ENCODE measurements around the gene HELZ.
"Not testable (repeated sequence)": the region's sequence is repeated elsewhere in the genome, so short reads cannot be mapped to it uniquely, and the experiment has no call there.

Gene HELZ, protein sequence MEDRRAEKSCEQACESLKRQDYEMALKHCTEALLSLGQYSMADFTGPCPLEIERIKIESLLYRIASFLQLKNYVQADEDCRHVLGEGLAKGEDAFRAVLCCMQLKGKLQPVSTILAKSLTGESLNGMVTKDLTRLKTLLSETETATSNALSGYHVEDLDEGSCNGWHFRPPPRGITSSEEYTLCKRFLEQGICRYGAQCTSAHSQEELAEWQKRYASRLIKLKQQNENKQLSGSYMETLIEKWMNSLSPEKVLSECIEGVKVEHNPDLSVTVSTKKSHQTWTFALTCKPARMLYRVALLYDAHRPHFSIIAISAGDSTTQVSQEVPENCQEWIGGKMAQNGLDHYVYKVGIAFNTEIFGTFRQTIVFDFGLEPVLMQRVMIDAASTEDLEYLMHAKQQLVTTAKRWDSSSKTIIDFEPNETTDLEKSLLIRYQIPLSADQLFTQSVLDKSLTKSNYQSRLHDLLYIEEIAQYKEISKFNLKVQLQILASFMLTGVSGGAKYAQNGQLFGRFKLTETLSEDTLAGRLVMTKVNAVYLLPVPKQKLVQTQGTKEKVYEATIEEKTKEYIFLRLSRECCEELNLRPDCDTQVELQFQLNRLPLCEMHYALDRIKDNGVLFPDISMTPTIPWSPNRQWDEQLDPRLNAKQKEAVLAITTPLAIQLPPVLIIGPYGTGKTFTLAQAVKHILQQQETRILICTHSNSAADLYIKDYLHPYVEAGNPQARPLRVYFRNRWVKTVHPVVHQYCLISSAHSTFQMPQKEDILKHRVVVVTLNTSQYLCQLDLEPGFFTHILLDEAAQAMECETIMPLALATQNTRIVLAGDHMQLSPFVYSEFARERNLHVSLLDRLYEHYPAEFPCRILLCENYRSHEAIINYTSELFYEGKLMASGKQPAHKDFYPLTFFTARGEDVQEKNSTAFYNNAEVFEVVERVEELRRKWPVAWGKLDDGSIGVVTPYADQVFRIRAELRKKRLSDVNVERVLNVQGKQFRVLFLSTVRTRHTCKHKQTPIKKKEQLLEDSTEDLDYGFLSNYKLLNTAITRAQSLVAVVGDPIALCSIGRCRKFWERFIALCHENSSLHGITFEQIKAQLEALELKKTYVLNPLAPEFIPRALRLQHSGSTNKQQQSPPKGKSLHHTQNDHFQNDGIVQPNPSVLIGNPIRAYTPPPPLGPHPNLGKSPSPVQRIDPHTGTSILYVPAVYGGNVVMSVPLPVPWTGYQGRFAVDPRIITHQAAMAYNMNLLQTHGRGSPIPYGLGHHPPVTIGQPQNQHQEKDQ (N-terminal part only)

DNA sequence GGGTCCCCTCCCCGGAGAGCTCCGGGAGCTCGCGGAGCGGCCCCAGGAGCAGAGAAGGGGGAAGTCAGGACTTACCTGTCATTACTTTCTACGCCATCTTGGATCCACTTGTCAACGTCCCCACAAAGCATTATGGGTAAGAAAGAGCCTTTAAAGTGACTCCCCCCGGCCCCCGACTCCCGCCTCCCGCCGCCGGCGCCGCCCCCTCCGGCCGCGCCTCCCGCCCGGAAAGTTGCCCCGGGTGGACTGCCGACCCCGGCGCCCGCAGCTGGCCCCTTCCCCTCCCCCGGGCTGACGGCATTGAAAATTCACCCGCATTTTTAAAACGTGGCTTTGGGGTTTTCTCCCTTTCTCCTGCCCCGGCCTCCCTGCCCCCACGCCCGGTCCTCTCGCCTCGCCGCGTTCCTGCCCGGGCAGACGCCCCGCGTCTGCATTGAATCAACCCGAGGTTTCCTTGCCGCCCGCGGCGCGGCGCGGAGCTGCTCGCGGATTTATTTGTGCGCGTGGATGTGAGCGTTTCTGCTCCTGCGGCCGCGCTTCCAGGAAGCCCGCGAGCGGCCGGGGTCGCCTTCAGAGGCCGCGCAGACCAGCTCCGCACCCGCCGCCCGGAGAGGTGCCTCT is at the start of gene HELZ:
Gene HELZ (minus strand): TSS at position 124 of the 621 bp plus-strand sequence. CDS start 26,392 bp downstream, outside the sequence.
- peak; percentile 89 for DNase-seq (ENCODE audit: low spot score)

DNA sequence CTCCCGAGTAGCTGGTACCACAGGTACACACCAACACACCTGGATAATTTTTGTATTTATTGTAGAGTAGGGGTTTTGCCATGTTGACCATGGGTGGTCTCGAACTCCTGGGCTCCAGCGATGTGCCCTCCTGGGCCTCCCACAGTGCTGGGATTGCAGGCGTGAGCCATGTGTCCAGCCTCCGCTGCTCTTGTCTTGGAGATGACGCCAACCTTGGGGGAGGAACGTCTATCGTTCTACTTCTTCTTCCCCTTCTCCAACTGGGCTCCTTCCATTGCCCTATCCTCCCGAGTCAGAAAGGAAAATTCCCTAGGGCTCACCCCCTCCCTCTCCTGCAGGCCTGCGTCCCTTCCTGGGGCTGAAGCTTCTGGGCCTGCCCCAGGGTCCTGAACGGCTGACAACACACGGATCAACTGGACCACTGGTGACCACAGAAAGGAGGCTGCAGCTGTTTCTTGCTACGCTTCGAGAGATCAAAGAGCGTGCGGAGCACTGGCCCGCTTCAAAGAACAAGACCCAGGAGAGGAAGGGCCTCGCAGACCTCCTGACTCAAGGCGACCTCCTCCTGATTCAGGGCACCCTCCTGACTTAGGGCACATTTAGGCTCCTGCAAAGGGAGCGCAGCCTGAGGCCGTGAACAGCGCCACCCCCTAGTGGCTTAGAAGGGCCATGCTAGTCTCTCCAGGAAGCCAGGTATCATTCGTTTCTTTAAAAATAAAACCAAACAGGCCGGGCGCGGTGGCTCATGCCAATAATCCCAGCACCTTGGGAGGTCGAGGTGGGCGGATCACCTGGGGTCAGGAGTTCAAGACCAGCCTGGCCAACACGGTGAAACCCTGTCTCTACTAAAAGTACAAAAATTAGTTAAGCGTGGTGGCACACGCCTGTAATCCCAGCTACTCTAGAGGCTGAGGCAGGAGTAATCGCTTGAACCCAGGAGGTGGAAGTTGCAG is 48.5 kb upstream of the HELZ start:
- DNase-seq (ENCODE audit: low spot score): peak; percentile 86

- no peak for DNase-seq (ENCODE audit: low spot score)
These were observed 45.8 kb upstream of the HELZ start for GRCh38 chr17:67290711-67291291.

GRCh38 chr17:67290244-67290643 is 45.2 kb upstream of the HELZ start:
- DNase-seq (ENCODE audit: low spot score): no peak

DNA sequence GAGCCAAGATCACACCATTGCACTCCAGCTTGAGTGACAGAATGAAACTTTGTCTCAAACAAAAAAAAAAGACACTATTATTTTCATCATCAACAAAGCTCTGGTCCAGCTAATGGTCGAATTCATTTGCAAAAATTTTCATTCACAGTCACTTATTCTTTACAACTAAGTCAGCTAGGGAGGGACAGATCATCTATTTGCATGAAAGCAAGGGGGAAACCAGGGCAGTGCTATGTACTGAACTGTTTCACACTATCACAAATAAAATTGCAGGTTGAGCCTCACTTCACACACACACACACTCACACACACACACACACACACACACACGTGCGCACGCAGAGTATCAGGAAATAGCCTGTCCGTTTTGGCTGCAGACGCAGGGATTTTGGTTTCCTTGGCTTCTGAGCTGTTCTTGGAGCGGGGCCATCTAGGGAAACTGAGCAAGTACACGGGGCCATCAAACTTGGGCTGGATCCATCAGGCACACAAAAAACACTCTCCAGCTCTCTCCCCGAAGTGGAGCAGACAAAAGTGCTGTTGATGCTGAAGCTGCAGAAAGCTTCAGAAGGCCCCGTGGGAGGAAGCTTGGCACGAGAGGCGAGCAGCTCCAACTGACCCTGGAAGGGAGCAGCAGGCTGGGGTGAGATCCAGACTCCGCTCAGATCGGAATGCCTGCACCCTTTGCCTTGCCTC is 44.3 kb upstream of the HELZ start:
- no peak for DNase-seq (ENCODE audit: low spot score)

DNA sequence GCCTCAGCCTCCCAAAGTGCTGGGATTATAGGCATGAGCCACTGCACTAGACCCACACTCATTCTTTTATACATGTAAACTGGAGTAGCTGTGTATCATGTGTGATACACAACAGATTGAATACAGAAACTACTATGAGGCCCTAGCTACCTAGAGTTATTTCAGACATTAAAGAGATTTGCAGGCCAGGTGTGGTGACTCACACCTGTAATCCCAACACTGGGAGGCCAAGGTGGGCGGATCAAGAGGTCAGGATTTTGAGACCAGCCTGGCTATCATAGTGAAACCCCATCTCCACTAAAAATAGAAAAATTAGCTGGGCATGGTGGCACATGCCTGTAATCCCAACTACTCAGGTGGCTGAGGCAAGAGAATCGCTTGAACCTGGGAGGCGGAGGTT is 41.8 kb upstream of the HELZ start:
- DNase-seq (ENCODE audit: low spot score): not testable (repeated sequence)

GRCh38 chr17:67285360-67285759 is 40.4 kb upstream of the HELZ start:
- no peak for DNase-seq (ENCODE audit: low spot score)

GRCh38 chr17:67283731-67284516 is 38.9 kb upstream of the HELZ start:
- no peak for DNase-seq (ENCODE audit: low spot score)

GRCh38 chr17:67281743-67282142 is 36.7 kb upstream of the HELZ start:
- no peak for DNase-seq (ENCODE audit: low spot score)

DNA sequence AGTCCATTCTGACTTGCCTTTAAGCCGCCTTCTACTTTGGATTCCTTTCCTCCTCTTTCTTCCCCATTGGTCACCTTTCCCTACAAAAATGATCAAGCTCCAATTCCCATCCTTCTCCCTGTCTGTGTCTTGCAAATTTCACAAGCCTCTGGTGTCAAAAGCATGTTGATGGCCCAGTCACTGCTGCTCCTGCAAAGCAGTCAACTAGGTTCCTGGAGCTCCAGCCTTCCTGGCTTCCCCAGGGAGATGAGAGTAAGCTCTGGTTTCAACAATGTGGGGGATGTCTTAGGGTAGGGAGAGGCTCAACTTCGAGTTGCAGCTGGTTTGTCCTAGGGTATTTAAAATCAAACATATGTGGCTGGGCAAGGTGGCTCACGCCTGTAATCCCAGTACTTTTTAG is 36.1 kb upstream of the HELZ start:
- DNase-seq (ENCODE audit: low spot score): no peak

DNA sequence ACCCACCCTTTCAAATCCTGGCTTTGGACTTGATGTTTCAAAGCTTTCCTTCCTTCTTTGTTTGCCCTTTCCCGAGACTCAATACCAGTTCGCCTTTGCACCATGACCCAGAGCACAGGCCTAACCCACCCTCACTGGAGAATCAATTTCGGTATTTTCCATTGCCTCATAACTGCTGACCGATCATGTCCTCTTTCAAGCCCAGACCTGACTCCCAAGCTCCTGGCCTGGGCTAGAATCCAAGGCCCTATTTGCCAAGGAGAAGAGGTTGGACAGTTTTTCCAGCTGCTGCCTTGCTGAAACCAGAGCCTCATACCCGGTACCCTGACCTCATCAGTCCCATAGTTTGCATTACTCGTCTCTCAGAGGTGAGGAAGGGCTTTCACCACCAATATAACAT is 35.3 kb upstream of the HELZ start:
- no peak for DNase-seq (ENCODE audit: low spot score)

DNA sequence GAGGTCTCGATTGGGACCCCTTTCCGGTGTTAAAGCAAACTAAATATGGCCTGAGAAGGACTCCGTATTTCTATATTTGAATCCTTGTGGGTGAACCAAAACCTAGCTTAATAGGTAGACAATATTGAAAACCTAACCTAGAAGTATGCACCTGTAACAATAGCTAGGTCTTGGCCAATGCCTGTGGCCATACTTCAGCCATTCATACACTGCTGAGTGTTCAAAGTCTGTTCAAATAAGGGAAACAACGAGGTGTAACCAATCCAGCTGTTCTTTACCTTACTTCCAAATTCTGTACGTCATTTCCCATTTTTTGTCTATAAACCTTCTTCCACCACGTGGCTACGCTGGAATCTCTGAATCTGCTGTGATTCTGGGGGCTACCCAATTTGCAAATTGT is 34.1 kb upstream of the HELZ start:
- no peak for DNase-seq (ENCODE audit: low spot score)

DNA sequence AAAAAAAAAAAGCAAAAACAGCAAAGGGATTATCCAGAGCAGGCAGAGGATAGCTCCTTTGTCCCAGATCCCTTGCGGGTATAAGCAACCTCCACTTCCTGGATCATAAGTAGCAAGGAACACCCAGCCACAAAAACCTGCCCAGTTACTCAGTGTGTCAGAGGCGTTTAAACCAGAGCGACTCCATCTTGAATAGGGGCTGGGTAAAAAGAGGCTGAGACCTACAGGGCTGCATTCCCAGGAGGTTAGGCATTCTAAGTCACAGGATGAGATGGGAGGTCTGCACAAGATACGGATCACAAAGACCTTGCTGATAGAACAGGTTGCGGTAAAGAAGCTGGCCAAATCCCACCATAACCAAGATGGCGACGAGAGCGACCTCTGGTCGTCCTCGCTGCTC is 33.4 kb upstream of the HELZ start:
- DNase-seq (ENCODE audit: low spot score): no peak

DNA sequence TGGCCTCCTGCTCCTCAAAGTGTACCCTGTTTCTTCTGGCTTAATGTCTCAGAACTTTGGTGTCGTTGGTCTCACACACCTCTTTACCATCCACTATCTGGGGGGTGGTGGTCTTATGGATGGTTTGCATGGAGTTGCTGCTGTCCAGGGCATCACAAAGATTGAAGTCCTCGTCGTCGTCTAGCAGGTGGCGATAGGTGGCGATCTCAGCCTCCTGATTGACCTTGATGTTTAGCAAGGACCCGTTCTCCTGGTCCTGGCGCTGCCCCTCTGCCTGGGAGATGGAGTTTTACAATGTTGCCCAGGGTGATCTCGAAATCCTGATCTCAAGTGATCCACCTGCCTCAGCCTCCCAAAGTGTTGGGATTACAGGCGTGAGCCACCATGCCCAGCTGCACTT is 31.1 kb upstream of the HELZ start:
- peak; percentile 54 for DNase-seq (ENCODE audit: low spot score)

DNA sequence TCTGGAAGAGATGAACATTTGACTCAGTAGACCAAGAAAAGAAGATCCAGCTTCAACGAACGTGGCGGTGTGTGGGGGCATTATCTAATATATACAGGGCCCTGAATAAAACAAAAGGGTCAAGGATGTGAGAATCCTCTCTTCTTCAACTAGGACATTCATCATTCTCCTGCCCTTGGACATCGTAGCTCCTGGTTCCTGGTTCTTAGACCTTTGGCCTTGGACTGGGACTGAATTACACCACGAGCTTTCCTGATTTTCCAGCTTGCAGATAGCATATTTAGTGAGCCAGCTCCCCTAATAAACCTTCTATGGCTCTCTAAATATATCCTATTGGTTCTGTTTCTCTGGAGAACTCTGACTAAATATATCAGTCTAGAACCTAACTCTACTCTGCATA is 29.5 kb upstream of the HELZ start:
- DNase-seq (ENCODE audit: low spot score): no peak

DNA sequence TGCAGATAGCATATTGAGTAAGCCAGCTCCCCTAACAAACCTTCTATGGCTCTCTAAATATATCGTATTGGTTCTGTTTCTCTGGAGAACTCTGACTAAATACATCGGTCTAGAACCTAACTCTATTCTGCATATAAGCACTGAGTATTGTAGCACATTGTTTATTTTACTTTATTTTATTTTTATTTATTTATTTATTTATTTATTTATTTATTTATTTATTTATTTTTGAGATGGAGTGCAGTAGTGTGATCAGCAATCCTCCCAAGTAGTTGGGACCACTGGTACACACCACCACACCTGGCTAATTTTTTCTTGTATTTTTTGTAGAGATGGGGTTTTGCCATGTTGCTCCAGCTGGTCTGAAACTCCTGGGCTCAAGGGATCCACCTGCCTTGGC is 28.9 kb upstream of the HELZ start:
- no peak for DNase-seq (ENCODE audit: low spot score)

DNA sequence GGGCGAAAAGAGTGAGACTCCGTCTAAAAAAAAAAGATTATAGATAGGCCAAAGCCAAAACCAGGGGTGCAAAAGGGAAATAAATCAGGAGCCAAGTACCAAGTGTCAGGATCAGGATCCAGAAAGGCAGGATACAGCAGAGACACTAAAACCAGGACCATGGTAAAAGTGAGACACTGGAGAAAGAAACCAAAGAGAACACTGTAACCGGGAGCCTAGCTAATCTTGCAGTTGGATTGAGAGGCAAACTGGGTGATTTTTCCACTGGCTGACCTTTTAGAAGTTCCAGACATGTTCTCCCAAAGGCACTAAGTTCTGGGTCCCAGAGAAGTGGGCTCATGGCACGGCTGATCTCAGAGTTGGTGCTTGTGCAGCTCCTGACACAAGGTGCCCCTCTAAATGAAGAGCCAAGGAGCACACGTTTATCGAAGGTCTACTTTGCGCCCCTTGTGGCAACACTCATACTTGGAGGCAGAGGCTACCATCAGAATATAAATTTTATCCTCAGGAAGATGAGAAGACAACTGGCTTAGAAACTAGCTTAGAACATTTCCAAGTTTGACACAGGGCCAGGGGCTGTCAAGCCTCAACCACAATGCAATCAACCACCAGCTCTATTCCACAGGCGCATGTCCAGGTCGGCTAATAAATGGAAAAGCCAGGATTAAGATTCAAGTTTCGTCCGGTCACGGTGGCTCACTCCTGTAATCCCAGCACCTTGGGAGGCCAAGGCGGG is 27.5 kb upstream of the HELZ start:
- no peak for DNase-seq (ENCODE audit: low spot score)

DNA sequence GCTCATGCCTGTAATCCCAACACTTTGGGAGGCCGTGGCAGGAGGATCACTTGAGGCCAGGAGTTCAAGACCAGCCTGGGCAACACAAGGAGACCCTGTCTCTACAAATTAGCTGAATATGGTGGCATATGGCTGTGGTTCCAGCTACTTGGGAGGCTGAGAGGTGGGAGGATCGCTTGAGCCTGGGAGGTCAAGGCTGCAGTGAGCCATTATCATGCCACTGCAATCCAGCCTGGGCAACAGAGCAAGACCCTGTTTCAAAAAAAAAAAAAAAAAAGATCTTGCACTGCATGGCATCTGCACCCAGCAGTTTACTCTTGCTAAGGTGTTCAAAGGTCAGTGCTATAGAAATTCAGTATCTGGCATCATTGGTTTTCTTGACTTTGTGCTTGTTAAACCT is 26.2 kb upstream of the HELZ start:
- DNase-seq (ENCODE audit: low spot score): not testable (repeated sequence)
